HG03432 (cell line): Measurements from ENCODE around the gene C19orf18.
"Not testable (repeated sequence)": the region's sequence is repeated elsewhere in the genome, so short reads cannot be mapped to it uniquely, and the experiment has no call there.

ENCODE experiments used
- ATAC-seq: cut with Tn5 transposase; IDR thresholded peaks from one replicate; pipeline ENCODE4 v1.9.1; 2021; ENCODE audit warnings: mild to moderate bottlenecking, moderate library complexity; ENCODE audit not compliant: unreplicated experiment

The C19orf18 gene

DNA sequence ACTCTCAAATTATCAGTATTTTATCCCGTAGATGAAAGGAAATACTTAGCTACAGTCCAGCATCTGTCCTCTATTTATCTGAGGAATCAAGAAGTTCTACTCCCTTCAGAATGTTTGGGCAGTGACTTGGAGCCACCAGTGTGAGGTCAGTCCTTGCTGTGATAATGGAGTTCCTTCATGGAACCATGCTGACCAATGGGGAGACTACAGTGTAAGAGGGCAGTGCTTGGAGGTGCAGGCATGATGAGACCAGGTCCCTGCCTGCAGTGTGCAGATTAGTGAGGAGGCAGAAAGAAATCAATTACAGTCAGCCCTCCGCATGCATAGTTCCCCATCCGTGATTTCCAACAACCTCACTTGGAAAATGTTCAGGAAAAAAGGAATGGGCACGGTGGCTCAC lies at the start of gene C19orf18:
TSS of gene C19orf18 (minus strand) at position 101 of the 400 bp plus-strand sequence. CDS start 102 bp downstream, outside the sequence.
- ATAC-seq, result no peak

DNA sequence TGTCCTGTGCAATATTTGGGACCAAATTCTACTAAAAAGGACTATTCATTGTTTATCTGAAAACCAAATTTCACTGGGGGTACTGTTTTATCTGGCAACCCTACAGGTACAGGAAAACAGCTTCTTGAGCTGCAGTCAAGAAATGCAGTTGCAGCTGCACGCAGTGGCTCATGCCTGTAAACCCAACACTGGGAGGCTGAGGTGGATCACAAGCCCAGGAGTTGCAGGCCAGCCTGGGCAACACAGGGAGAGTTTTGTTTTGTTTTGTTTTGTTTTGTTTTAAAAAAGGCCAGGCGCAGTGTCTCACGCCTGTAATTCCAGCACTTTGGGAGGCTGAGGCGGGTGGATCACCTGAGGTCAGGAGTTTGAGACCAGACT lies 47.9 kb upstream of the C19orf18 start:
- ATAC-seq, result no peak

DNA sequence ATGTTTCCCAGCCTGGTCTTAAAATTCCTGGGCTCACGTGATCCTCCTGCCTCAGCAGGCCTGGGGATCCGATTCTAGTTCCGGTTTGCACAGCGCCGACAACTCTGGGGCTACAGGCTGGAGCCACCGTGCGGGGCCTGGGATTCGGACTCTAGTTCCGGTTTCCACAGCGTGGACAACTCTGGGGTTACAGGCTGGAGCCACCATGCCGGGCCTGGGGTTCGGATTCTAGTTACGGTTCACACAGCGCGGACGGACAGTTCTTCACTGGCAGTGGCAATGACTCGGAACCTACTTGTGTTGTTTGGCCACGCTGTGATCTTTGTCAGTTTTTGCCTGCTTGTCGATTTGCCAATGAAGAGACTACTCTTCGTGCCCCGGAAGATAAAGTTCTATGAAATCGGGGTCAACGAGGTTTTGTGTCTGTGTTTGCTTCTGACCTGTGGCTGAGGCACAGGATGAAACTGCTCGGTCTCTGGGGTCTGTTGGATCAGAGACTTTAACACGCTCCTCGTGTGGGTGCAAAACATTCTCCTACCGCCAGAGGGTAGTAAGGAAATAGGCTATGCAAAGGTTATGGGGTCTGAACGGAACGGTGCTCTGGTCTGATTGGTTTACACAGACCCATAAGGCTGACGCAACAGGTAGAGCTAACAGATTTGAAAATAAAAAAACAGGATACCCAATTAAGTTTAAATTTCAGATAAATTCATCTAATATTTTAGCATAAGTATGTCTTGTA lies 47.4 kb upstream of the C19orf18 start:
- ATAC-seq, result no peak

- ATAC-seq, result no peak
Measured at GRCh38 chr19:58020129-58020528, 45.8 kb upstream of the C19orf18 start.

DNA sequence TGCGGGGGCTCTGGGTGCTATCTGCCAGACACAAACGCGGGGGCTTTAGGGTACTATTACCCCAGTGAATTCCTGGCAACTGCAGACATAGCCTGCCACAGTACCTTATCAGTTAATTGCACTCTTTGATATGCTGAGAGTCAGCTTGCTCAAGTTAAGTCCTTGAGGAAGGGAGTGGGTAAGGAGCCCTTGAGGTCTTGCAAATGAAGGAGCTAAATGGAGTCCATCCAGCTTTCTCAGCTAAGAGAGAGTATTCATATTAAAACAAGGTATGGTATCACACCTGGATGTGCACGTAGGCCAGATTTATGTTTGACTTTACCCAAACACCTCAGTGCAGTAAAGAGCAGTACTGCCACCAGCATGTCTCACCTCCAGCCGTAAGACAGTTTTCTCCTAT lies 39.8 kb upstream of the C19orf18 start:
- ATAC-seq, result no peak

- no peak for ATAC-seq
Measured at GRCh38 chr19:58010507-58010906, 36.2 kb upstream of the C19orf18 start.

DNA sequence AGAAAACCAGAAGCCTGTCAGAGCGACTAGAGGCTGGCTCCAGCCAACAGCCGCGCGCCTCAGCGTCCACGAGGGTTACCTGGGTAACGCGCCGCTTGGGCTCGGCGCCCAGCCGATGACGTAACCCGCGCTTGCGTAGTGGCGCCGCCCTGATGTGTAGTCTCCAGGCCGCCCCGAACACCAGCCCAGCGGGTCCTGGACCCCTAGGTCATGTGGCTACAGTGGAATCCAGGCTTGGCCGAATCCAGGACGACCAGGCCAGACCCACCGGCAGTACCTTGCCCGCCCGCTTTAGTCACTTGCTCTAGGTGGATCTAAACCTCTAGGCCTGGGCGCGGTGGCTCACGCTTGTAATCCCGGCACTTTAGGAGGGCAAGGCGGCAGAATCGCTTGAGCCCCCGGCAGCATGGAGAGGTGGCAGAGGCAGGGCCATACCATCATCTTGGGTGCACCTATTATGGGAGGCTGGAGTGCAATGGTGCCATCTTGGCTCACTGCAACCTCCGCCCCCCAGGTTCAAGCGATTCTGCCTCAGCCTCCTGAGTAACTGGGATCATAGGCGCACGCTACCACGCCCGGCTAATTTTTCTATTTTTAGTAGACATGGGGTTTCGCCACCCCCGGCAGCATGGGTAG lies 35.5 kb upstream of the C19orf18 start:
- peak; percentile 63 for ATAC-seq

- no peak for ATAC-seq
Measured at GRCh38 chr19:58009301-58009665, 34.9 kb upstream of the C19orf18 start.

DNA sequence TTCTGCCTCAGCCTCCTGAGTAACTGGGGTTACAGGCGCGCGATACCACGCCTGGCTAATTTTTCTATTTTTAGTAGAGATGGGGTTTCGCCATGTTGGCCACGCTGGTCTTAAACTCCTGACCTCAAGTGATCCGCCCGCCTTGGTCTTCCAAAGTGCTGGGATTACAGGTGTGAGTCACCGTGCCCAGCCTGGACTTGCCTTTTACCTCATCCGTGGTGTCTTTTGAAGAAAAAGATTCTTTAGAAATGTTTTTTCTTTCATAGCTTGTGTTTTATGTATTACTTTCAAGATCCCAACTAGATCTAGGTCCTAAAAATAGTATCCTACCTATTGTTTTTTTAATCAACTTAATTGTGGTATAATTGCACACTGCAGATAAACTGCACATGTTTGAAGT lies 34.5 kb upstream of the C19orf18 start:
- ATAC-seq, result not testable (repeated sequence)

- ATAC-seq, result no peak
Measured at GRCh38 chr19:58007285-58007684, 33.0 kb upstream of the C19orf18 start.

DNA sequence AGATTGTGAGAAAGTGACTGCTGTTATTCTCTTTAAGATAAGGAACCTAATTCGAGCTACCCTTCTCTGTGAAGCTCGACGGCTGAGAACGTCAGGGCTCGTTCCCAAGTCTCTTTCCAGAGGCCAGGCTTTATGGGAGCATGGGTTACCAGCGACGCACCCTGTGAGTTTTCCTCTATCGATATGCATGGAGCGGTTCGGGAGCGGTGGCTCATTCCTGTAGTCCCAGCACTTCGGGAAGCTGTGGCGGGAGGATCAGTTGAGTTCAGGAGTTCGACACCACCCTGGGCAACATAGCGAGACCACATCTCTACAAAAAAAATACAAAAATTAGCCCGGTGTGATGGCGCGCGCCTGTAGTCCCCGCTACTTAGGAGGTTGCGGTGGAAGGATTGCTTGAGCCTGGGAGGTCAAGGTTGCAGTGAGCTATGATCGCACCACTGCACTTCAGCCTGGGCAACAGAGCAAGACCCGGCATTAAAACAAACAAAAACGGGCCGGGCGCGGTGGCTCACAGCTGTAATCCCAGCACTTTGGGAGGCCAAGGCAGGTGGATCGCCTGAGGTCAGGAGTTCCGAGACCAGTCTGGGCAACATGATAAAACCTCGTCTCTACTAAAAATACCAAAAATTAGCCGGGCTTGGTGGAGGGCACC lies 29.0 kb upstream of the C19orf18 start:
- ATAC-seq, result no peak

- peak; percentile 96 for ATAC-seq
Measured at GRCh38 chr19:58002384-58003173, 28.2 kb upstream of the C19orf18 start, which contains the start of gene ZNF606. Gene ZNF606 (minus strand): TSS chr19:58002820. CDS start chr19:58001319, 1,501 bp downstream.

DNA sequence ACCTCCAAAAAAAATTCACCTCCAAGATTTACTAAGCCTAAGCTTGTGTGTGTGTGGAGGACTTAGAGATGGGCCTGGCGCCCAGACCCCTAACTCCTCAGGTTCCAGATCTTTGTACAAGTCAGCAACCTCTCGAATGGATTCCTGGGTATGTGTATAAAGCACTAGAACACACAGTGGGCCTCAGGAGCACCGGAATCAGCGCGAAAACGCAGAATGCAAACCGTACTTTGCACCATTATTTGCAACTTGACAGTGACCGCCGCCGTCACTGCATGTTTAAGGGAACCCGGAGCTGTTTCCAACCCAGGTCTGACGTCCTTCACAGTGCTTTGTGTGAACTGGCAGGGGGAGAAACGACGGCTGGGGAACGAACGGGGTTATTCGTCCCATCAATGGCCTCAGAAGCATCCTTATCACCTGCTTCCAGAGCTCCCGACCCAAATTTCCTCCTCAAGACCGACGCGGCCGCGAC lies 27.6 kb upstream of the C19orf18 start:
- no peak for ATAC-seq

DNA sequence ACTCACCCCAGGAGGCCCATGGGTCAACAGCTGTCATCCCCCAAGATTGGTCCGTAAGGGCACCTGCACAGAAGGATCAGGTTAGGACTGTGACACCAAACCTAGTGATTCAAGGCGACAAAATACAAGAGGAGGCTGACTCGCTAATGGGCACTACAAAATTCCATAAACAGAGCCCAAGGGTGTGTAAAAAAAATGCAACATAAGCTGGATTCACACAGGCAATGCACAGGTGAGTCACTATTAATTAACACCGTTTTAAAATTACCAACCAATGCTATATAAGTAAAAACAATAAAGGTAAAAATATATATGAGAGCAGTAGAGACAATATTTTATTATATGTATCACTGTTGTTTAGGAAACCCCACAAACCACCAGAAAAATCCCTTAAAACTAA lies 26.3 kb upstream of the C19orf18 start:
- no peak for ATAC-seq

GRCh38 chr19:57992841-57993240 lies 18.5 kb upstream of the C19orf18 start:
- ATAC-seq, result no peak

GRCh38 chr19:57978586-57979289 lies 4.4 kb upstream of the C19orf18 start:
- no peak for ATAC-seq

DNA sequence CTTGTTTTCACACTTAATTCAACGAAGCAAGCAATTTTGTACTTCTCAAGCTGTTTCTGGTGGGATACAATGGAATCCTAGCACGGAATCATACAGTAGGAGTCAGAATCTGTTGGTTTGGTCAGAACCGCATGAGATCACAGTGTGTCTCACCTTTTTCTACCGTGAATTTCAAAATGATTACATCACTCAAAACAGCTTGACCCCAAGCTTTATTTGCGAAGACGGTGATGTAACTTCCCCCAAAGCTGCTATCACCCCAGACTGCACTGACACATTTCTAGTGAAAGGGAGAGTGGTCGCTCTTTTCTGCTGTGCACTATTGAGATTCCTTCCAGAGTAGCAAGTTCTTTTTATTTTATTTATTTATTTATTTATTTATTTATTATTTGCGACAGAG lies 9.6 kb downstream of the C19orf18 start:
- ATAC-seq, result no peak

DNA sequence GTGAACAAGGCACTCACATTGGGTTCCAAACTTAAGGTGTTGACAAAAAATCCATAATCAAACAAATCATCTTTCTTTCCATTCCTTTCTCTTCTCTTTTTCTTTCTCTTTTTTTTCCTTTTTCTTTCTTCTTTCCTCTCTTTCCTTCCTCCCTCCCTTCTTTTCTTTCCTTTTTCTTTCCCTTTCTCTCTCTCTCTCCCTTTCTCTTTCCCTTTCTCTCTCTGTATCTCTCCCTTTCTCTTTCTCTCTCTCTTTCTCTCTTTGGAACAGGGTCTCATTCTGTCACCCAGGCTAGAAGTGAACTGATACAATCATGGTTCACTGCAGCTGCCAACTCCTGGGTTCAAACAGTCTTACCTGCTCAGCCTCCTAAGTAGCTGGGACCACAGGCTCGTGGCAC lies 12.5 kb downstream of the C19orf18 start:
- ATAC-seq, result no peak

DNA sequence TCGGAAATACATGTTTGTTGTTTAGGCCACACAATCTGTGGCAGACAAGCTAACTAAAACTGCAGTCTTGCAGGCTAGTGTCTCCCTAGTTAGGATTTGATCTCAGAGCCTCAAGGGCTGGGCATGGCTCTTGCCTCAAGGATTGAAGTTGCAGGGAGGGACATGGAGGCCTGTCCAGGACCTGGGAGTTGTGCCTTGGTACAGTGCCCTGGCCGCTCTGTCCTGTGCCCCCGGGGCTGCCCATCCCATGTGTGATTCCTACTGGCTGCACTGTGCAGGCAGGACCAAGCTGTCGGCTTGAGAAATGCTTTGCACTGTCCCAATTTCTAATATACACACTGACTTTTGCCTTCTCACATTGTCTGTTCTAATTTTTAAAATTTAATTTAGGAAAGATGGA lies 19.3 kb downstream of the C19orf18 start:
- no peak for ATAC-seq

GRCh38 chr19:57949702-57950101 lies 24.6 kb downstream of the C19orf18 start:
- ATAC-seq, result no peak
